GM18951 (cell line): ENCODE results near the gene CAV1.

Experiments used
- POLR2A ChIP-seq: IDR thresholded peaks from 4 replicates; pipeline ENCODE4 v1.6.1; 2011; ENCODE audit warnings: mild to moderate bottlenecking; ENCODE audit not compliant: insufficient read length, insufficient read depth; ENCODE audit errors: extremely low read depth
- in situ Hi-C: fragments of 300-500 bp; cut with MboI; formaldehyde crosslinking; loops from one replicate; pipeline ENCODE4 v1.12.0; 2022; ENCODE audit warnings: low sequenced_read_pairs, mixed read lengths, inconsistent platforms; ENCODE audit not compliant: unreplicated experiment

The CAV1 gene

GRCh38 chr7:116547347-116547746, 22.5 kb downstream of the CAV1 start:
- in situ Hi-C loops, result no loop called here
- no peak for TF ChIP-seq POLR2A

GRCh38 chr7:116548506-116548905, 23.7 kb downstream of the CAV1 start:
- no peak for TF ChIP-seq POLR2A
- in situ Hi-C loops, result no loop called here

- in situ Hi-C loops, result no loop called here
- TF ChIP-seq POLR2A, result no peak
Measured at GRCh38 chr7:116549370-116549769, 24.5 kb downstream of the CAV1 start.

- TF ChIP-seq POLR2A, result no peak
- in situ Hi-C loops, result no loop called here
Measured at GRCh38 chr7:116551692-116552091, 26.9 kb downstream of the CAV1 start.

- in situ Hi-C loops, result no loop called here
- TF ChIP-seq POLR2A, result no peak
Measured at GRCh38 chr7:116552602-116553001, 27.8 kb downstream of the CAV1 start.

- in situ Hi-C loops, result no loop called here
- no peak for TF ChIP-seq POLR2A
Measured at GRCh38 chr7:116553168-116553964, 28.5 kb downstream of the CAV1 start.

- in situ Hi-C loops, result no loop called here
- TF ChIP-seq POLR2A, result no peak
Measured at GRCh38 chr7:116554436-116554835, 29.6 kb downstream of the CAV1 start.

GRCh38 chr7:116554911-116555310, 30.1 kb downstream of the CAV1 start:
- no peak for TF ChIP-seq POLR2A
- in situ Hi-C loops, result no loop called here

- in situ Hi-C loops, result no loop called here
- no peak for TF ChIP-seq POLR2A
Measured at GRCh38 chr7:116557066-116557585, 32.3 kb downstream of the CAV1 start.

- in situ Hi-C loops, result no loop called here
- TF ChIP-seq POLR2A, result no peak
Measured at GRCh38 chr7:116557901-116558300, 33.1 kb downstream of the CAV1 start.

- no peak for TF ChIP-seq POLR2A
- in situ Hi-C loops, result no loop called here
Measured at GRCh38 chr7:116560021-116560970, 35.5 kb downstream of the CAV1 start.

GRCh38 chr7:116561697-116562483, 37.1 kb downstream of the CAV1 start:
- in situ Hi-C loops, result no loop called here
- TF ChIP-seq POLR2A, result no peak
